Measurements from ENCODE around the gene NME5.
"Not testable (repeated sequence)": the region's sequence is repeated elsewhere in the genome, so short reads cannot be mapped to it uniquely, and the experiment has no call there.

Gene NME5

GRCh38 chr5:138070026-138070425 lies 69.2 kb downstream of the NME5 start:
- not testable (repeated sequence) for DNase-seq

DNA sequence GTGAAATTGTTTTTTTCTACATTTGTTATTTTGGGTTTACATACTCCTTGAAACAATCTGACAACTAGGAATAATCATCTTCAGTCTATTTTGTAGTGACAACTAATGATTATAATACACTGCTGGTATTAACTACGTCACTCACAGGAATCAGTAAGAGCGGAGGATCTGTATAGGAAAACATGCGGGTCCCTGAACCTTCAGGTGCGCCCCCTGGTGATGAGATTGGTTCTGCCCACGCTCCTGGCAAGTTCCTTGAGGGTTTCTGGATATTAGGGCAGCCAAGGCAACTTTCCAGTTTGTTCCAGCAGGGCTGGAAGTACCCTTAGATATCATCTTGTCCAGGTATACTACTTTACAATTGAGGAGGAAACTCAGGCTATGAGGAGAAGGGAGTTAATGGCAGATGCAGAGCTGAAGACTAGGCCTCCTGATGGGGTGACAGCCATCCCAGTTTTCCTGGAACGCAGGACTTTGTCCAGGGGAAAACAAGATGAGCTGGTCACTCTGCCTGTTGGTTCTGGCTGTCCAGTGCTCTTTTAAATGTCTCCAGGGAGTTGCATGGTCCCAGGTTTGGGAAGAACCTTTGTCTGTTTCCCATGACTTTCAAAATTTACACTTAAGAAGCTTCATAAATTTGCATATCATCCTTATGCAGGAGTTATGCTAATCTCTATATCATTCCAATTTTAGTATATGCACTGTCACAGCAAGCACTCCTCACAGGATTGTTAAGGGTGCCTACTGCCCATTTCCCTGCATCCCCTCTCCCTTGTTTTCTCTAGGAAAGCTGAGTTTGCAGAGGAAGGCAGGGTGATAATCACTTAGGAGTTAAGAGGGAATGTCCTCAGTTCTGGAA lies 70.3 kb downstream of the NME5 start:
- peak; percentile 54 to 64 for DNase-seq

- DNase-seq: no peak
Observed at GRCh38 chr5:138067945-138068344, 71.3 kb downstream of the NME5 start.
